Kidney (tissue), 14 donors: ENCODE measurements around the gene FERMT3. TPM values are rescaled to one million over a fixed set of nuclear protein-coding genes. Genes with fewer than 3 reads are reported as not detected.

ENCODE experiments used
- DNase-seq, 5 donors: peaks; one replicate each; pipeline ENCODE4 v3.0.0-alpha.2; 2013 to 2020
- FAIRE-seq: peaks from 2 replicates; lab custom pipeline; 2012; peaks lifted over from hg19 to GRCh38; lab: Jason Lieb, UNC
- H3K27ac ChIP-seq, 2 donors: one replicate each; pipeline ENCODE4 v1.7.0; 2013; ENCODE audit warnings: low read depth in 2 of 2, low read length in 2 of 2, inconsistent platforms in 1 of 2
- H3K27me3 ChIP-seq: one replicate; pipeline ENCODE4 v1.7.1; 2013; ENCODE audit warnings: low read length, inconsistent platforms; ENCODE audit not compliant: control insufficient read depth, insufficient read depth
- H3K36me3 ChIP-seq, 3 donors: one replicate each; pipeline versions ENCODE4 v1.7.0 to v1.7.1; 2013; ENCODE audit warnings: low read length in 3 of 3, control low read depth in 1 of 3, inconsistent platforms in 1 of 3; ENCODE audit not compliant: insufficient read depth in 3 of 3, control insufficient read depth in 2 of 3
- H3K4me1 ChIP-seq, 3 donors: one replicate each; pipeline versions ENCODE4 v1.7.0 to v1.7.1; 2013; ENCODE audit warnings: low read length in 3 of 3, inconsistent platforms in 1 of 3, low read depth in 1 of 3; ENCODE audit not compliant: control insufficient read depth in 2 of 3, insufficient read depth in 2 of 3
- H3K4me3 ChIP-seq, 3 donors: one replicate each; pipeline versions ENCODE4 v1.7.0 to v1.8.1; 2013; ENCODE audit warnings: low read length in 3 of 3, control low read depth in 1 of 3, inconsistent platforms in 1 of 3
- H3K9ac ChIP-seq, 3 donors: one replicate each; pipeline versions ENCODE4 v1.7.0 to v1.7.1; 2013; ENCODE audit warnings: low read length in 3 of 3, control low read depth in 1 of 3, inconsistent platforms in 1 of 3
- H3K9me3 ChIP-seq, 3 donors: one replicate each; pipeline versions ENCODE4 v1.7.0 to v1.7.1; 2013; ENCODE audit warnings: low read length in 3 of 3, control low read depth in 1 of 3, inconsistent platforms in 1 of 3; ENCODE audit not compliant: control insufficient read depth in 2 of 3, insufficient read depth in 1 of 3
- CTCF ChIP-seq: IDR thresholded peaks from 3 replicates; pipeline ENCODE4 v1.5.1; 2012; ENCODE audit warnings: mild to moderate bottlenecking, moderate library complexity, borderline replicate concordance; ENCODE audit not compliant: insufficient read depth; ENCODE audit errors: extremely low read depth
- intact Hi-C: fragments of 100-400 bp; cut with DNase I; formaldehyde crosslinking; loops from one replicate; pipeline ENCODE4 v1.11.1; 2022
- polyA plus RNA-seq: library from polyadenylated mRNA; stranded (reverse); fragments of 350-450 nt; fragmentation: Illumina TruSeq; extraction: RNeasy Lipid Tissue Mini Kit (QIAGEN cat#74804); gene quantifications from one replicate; pipeline ENCODE4 v1.2.3, GENCODE V29; 2014; ENCODE audit warnings: low read depth, low replicate concordance; ENCODE audit not compliant: insufficient read depth
- total RNA-seq: library from RNA; stranded (reverse); fragmentation: NEBNext Ultra II Directional; extraction: Animal tissue kit (Norgen Biotek cat#: 25700); gene quantifications from one replicate; pipeline ENCODE4 v1.2.1, GENCODE V29; 2021
- donor health status: control.
- donor health status: control.
- donor health status: control.
- donor health status: control.
- donor health status: control.
- donor health status: DM: yes; HTN: yes; CAD: no.
- donor health status: Normal renal cell carcinoma (clear cell type).

Gene FERMT3
- total and polyA plus RNA-seq, 2 donors from 2014 or later: 11.8 to 36.3 TPM

- H3K36me3 ChIP-seq: peaks cover 4 to 37% (median 24%) of the 10 kb centered on the region in 3 donors
These were observed 2.0 kb upstream of the FERMT3 start for GRCh38 chr11:64204464-64204989.

GRCh38 chr11:64207256-64208085, 950 bp downstream of the FERMT3 start:
- H3K9me3 ChIP-seq: no peaks in the 10 kb centered on the region
- no peak for TF ChIP-seq CTCF
- DNase-seq (peak; percentile 33 to 93 (median 58)), FAIRE-seq (no peak)
- H3K27me3 ChIP-seq: no peaks in the 10 kb centered on the region
- peak overlapping the region in 2 of 3 donors; percentile 30 to 46 for H3K4me3 ChIP-seq
- peaks cover 0 to 5% (median 0%) of the 10 kb centered on the region in 3 donors for H3K4me1 ChIP-seq
- H3K27ac ChIP-seq: peak overlapping the region; percentile 88 to 90
- peaks cover 4 to 24% (median 14%) of the 10 kb centered on the region in 3 donors for H3K36me3 ChIP-seq
- intact Hi-C loops: no loop called here
- peak overlapping the region in 2 of 3 donors; percentile 4 to 61 for H3K9ac ChIP-seq

More at GRCh38 chr11:64204464-64204989, 2.0 kb upstream of the FERMT3 start:
- H3K9me3 ChIP-seq: no peaks in the 10 kb centered on the region
- peak; percentile 87 for TF ChIP-seq CTCF
- H3K27me3 ChIP-seq: no peaks in the 10 kb centered on the region
- peak; percentile 87 to 96 (median 94) for DNase-seq
- no peak overlapping the region for H3K27ac ChIP-seq
- no peak overlapping the region for H3K9ac ChIP-seq
- no peak for FAIRE-seq
- H3K4me3 ChIP-seq: no peak overlapping the region
- peaks cover 0 to 5% (median 0%) of the 10 kb centered on the region in 3 donors for H3K4me1 ChIP-seq
- intact Hi-C loops: no loop called here

- intact Hi-C loops: no loop called here
- H3K4me3 ChIP-seq: no peak overlapping the region
- FAIRE-seq (no peak), DNase-seq (peak in 2 of 5 donors; percentile 30 to 78)
- H3K36me3 ChIP-seq: peaks cover 0 to 17% (median 6%) of the 10 kb centered on the region in 3 donors
- TF ChIP-seq CTCF: no peak
- no peaks in the 10 kb centered on the region for H3K9me3 ChIP-seq
- H3K27me3 ChIP-seq: no peaks in the 10 kb centered on the region
- peak overlapping the region; percentile 78 to 88 for H3K27ac ChIP-seq
- H3K4me1 ChIP-seq: peaks cover 0 to 5% (median 0%) of the 10 kb centered on the region in 3 donors
- peak overlapping the region in 1 of 3 donors; percentile 46 for H3K9ac ChIP-seq
These were observed 1.7 kb downstream of the FERMT3 start for GRCh38 chr11:64208086-64208795.
